Measurements from ENCODE around the gene NFE2L3.

Gene NFE2L3

DNA sequence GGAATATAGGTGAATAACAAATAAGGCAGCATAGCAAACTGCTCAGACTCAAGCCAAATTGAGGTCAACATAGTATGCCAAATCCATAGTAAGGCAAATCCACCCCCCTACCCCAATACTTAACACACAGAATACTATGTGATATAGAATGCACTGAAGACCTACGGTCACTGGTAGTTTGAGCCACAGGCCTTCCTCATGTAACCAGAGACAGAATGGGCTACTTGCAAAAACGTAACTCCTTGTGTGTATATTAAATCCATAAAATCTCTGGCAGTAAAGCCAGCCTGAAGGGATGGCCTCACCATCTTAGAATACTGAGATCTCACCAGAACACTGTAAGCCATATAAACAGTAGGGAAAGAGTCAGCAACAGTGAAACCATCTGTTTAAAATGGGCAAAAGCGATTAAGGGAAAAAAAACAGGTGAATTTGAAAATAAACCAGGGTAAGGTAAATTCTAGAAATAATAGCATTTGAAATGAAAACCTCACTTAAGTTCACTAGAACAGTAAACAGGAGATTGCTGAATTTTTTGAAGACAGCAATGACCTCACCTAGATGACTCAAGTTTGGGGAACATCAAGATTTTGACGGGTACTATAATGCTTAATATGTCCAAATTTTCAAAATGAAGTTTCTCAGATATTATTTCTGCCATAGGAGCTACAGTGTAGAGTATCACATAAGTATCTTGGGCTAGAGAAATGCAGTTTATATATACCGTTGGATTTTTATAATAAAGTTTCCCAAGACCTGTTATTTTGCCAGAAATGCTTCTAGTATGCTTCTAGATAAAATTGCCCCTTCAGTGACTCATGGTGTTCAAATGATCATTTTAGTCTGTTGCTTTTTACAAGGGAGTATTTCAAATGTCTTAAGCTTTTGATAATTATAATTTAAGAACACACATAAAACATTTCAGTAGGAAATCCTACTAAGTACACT lies 34.6 kb downstream of the NFE2L3 start:
- Histone ChIP-seq H3K9ac (ENCODE audit: low read length) (no peak overlapping the region), H3K27ac (ENCODE audit: low read depth, low read length) (no peak overlapping the region), H3K36me3 (ENCODE audit: control insufficient read depth, insufficient read depth, low read length) (peaks cover 21% of the 10 kb centered on the region)

DNA sequence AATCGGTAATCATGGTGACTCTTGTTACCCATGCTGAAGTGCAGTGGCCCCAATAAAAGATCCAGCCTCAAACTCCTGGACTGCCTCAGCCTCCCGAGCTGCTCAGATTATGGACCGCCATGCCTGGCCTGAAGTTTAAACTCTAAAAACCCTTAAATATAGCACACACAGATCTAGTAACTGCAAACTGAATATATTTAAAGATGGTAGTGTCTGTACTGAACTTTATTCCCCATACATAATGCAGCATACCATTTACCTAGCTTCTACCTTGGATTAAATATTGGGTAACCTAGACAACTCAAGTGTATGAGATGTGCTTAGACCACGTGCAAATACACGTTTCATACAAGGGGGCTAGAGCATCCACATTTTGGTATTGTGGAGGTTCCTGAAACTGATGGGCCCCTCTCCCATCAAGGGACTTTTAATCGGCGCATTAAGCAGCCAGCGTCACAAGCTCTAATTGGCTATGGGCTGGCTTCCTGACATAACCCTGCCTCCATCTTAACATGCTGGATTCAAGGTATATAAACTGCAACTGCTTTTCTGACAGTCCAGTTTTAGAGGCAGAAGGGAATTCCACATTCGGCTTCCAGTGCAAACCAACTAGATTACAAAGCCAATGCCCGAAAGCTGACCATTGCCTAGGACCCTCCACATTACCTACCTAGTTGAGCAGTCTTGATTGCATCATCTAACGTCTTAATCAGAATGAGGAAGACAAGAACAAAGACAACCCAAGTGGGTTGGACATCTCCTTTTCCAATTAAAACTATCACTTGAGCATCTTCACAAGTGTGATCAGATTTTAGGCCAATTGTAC lies 35.6 kb downstream of the NFE2L3 start:
- Histone ChIP-seq H3K27ac (ENCODE audit: low read depth, low read length) (no peak overlapping the region), H3K9ac (ENCODE audit: low read length) (no peak overlapping the region), H3K4me1 (ENCODE audit: control insufficient read depth, insufficient read depth, low read length) (no peaks in the 10 kb centered on the region), H3K27me3 (ENCODE audit: control insufficient read depth, insufficient read depth, low read length) (no peaks in the 10 kb centered on the region), H3K4me3 (ENCODE audit: low read length) (no peak overlapping the region), H3K36me3 (ENCODE audit: control insufficient read depth, insufficient read depth, low read length) (peaks cover 27% of the 10 kb centered on the region)

More for the DNA sequence above, 34.6 kb downstream of the NFE2L3 start:
- no peaks in the 10 kb centered on the region for H3K27me3 ChIP-seq (ENCODE audit: control insufficient read depth, insufficient read depth, low read length)
- no peak overlapping the region for H3K4me3 ChIP-seq (ENCODE audit: low read length)
- H3K4me1 ChIP-seq (ENCODE audit: control insufficient read depth, insufficient read depth, low read length) = no peaks in the 10 kb centered on the region

DNA sequence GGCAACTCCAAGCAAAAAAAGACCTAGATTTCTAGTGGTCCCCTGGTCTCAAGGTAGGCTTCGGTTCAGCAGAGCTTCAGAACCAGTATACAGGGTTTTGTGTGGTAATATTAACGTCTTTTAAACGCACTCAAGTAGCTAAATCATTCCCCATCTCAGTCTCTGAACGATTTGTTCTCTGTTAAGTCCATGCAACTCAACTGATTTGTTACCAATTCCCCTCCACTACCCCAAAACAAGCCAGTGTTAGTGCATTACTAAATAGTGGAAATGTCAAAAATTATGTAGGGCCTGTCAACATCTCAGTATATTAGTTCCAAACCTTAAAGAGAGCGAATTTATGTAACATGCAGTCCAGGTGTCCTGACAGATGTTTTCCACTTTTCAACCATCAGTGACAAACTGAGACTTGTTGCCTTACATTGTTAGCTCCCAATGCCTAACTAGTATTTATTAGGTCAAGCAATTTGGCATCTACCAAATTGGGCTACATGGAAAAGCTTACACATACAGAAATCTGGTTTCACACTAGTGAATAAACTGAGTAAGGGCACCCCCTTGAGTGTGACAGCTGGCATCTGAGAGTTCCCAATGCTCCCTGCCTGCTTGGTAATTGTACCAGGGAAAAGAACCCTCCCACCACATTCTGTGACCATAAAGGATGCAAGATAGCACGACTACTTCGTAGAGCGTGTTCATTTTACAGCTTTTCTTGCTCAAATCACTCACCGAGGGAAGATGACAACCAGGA lies 36.4 kb downstream of the NFE2L3 start:
- H3K4me3 ChIP-seq (ENCODE audit: low read length) = no peak overlapping the region
- no peaks in the 10 kb centered on the region for H3K27me3 ChIP-seq (ENCODE audit: control insufficient read depth, insufficient read depth, low read length)
- no peaks in the 10 kb centered on the region for H3K4me1 ChIP-seq (ENCODE audit: control insufficient read depth, insufficient read depth, low read length)
- H3K9ac ChIP-seq (ENCODE audit: low read length) = no peak overlapping the region
- peaks cover 35% of the 10 kb centered on the region for H3K36me3 ChIP-seq (ENCODE audit: control insufficient read depth, insufficient read depth, low read length)
- H3K27ac ChIP-seq (ENCODE audit: low read depth, low read length) = no peak overlapping the region

DNA sequence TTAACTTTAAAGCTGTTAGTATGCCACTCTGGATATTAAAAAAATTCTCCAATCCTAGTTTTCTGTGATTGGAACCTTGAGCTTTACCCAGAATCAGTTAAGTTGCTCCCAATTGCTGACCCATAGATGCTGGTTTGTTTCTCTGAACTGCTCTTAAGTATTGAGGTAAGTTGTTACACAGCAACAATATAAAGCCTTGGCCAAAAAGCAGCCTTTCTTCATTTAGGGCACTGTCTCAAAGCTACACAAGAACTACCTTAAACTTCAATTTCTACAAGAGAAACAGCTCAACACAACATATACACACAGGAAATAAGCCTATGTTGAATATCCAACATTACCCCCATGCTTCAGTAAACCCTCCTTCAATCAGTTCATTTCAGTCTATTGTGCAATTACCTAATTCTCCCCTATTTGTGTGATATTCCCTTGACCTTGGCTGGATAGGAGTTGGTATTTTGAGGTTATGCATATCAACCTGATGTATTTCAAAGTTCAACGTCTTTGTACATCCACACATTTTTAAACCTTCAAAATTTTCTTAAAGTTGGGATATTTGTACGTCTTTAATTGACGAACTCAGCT lies 37.1 kb downstream of the NFE2L3 start:
- Histone ChIP-seq H3K9ac (ENCODE audit: low read length) (no peak overlapping the region), H3K4me3 (ENCODE audit: low read length) (no peak overlapping the region), H3K27me3 (ENCODE audit: control insufficient read depth, insufficient read depth, low read length) (no peaks in the 10 kb centered on the region), H3K27ac (ENCODE audit: low read depth, low read length) (no peak overlapping the region), H3K4me1 (ENCODE audit: control insufficient read depth, insufficient read depth, low read length) (peaks cover 2% of the 10 kb centered on the region), H3K36me3 (ENCODE audit: control insufficient read depth, insufficient read depth, low read length) (peaks cover 41% of the 10 kb centered on the region)

DNA sequence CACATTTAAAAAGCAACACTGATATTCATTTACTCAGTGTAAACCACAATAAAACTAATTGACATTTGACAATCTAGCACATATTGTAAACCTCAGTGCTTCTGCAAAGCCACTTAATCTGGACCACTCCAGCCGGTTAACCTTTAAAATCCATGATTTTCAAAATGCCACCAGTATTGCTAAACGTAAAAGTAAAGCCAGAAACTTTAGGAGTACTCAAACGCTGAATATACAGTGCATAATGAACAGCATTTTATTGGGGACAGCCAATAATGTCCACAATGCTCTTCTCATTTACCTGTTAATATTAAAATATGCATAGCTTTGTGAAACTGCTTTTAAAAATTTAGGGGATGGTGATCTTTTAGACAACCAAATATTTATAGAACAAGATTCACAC lies 37.7 kb downstream of the NFE2L3 start:
- H3K36me3 ChIP-seq (ENCODE audit: control insufficient read depth, insufficient read depth, low read length) = peaks cover 41% of the 10 kb centered on the region
- H3K27me3 ChIP-seq (ENCODE audit: control insufficient read depth, insufficient read depth, low read length) = no peaks in the 10 kb centered on the region
- H3K27ac ChIP-seq (ENCODE audit: low read depth, low read length) = no peak overlapping the region
- H3K4me3 ChIP-seq (ENCODE audit: low read length) = no peak overlapping the region
- peaks cover 4% of the 10 kb centered on the region for H3K4me1 ChIP-seq (ENCODE audit: control insufficient read depth, insufficient read depth, low read length)
- no peak overlapping the region for H3K9ac ChIP-seq (ENCODE audit: low read length)

DNA sequence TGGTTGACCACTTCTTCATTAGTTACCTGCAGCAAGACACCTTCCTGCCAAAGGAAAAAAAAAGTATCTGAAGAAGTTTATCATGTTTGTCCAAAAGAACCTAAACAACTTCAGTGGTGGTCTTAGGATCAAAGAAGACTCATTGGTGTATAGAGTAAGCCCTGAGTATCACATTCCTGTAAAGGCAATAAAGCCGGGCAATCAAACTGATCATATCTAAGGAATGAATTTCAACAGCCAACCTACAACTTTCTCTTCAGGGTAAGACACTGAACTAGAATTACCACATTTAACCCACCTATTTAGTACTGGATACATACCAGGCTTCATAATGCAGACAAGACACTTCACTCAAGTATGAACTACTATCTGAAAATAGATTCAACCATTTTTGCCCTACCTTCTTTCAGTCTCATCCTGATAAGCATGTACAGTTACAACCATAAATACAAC lies 38.4 kb downstream of the NFE2L3 start:
- peaks cover 44% of the 10 kb centered on the region for H3K36me3 ChIP-seq (ENCODE audit: control insufficient read depth, insufficient read depth, low read length)
- H3K27me3 ChIP-seq (ENCODE audit: control insufficient read depth, insufficient read depth, low read length) = no peaks in the 10 kb centered on the region
- no peak overlapping the region for H3K9ac ChIP-seq (ENCODE audit: low read length)
- no peak overlapping the region for H3K4me3 ChIP-seq (ENCODE audit: low read length)
- H3K4me1 ChIP-seq (ENCODE audit: control insufficient read depth, insufficient read depth, low read length) = peaks cover 6% of the 10 kb centered on the region
- H3K27ac ChIP-seq (ENCODE audit: low read depth, low read length) = no peak overlapping the region

DNA sequence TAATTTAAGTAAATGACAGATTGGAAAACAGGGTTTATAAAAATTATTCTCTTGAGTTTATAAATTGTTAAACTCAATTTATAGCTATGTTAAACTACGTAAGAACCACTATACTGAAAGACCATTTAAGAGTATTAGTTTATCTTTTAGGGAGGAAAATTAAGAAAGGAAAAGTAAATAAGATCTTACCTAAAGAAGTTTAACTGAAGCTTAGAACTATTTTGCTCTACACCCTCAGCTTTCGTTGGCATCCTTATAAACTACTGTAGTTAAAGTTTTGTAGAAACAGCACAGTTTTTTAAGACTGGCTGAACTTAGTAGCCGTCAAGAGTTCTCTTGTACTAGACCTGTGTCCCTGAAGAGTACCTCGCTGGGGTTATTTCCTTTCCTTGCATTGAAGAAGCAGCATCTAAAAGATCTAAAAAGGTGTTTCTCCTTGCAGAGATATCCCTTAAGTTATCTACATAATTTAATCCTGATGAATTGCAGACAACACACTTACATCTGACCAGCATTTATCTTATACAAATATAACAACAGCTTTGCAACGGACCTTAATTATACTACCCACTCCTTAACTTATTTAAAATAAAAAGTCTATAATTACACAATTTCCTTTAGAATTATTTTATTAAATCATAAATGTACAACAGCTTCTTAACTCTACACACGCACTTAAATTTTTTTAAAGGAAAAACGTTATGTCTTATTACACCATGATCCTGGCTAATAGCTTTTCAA lies 39.4 kb downstream of the NFE2L3 start:
- Histone ChIP-seq H3K4me3 (ENCODE audit: low read length) (no peak overlapping the region), H3K9ac (ENCODE audit: low read length) (no peak overlapping the region), H3K27me3 (ENCODE audit: control insufficient read depth, insufficient read depth, low read length) (no peaks in the 10 kb centered on the region), H3K36me3 (ENCODE audit: control insufficient read depth, insufficient read depth, low read length) (peaks cover 52% of the 10 kb centered on the region), H3K4me1 (ENCODE audit: control insufficient read depth, insufficient read depth, low read length) (peaks cover 14% of the 10 kb centered on the region), H3K27ac (ENCODE audit: low read depth, low read length) (no peak overlapping the region)

DNA sequence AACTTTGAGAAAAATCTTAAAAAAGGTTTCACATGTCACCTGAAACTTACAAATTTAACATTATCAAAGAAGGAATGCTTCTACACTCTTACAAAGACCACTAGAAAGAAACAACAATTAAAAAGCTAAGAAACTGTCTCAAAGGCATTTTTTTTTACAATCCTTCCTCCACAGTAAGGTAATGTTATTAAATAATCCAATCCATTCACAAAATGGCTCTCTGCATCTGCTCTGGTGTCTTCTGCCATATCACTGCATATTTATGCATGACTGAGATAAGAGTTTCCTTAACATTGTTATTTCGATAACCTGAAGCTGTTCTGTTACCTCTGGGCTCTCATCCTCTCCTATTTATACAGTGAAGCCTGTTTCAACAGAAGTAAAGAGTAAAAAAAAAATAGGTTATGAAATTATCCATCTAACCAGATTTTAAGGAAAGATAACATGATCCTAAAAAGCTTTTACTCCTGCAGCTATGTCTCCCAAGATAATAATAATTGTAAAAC lies 40.0 kb downstream of the NFE2L3 start:
- Histone ChIP-seq H3K9ac (ENCODE audit: low read length) (no peak overlapping the region), H3K36me3 (ENCODE audit: control insufficient read depth, insufficient read depth, low read length) (peaks cover 57% of the 10 kb centered on the region), H3K4me1 (ENCODE audit: control insufficient read depth, insufficient read depth, low read length) (peaks cover 20% of the 10 kb centered on the region), H3K4me3 (ENCODE audit: low read length) (no peak overlapping the region), H3K27ac (ENCODE audit: low read depth, low read length) (no peak overlapping the region), H3K27me3 (ENCODE audit: control insufficient read depth, insufficient read depth, low read length) (no peaks in the 10 kb centered on the region)

DNA sequence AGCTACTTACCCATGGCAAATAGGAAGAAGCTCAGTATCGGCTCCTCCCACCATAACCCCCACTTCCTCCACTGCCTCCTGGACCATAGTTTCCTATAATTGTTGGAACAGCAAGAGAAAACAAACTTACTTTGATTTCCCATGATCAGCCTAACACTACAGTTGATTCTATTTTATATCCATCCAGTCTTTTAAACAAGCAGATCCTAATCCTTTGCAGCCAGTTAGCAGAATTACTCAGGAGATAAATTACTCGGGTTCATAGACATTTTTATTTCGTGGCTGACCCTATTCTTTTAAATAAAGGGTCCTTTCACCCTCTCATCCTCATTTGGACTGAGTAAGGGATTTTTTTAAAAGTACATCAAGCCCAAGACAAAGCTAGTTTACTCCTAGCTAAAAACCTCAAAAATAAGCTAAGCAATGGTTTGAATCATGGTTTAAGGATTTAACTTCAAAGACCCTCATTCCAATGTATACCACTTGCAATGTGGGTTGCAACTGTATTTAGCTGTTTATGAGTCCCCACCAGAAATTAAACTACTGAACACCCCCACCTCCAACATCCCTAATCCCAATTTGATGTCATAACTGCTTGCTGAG lies 40.6 kb downstream of the NFE2L3 start:
- peaks cover 25% of the 10 kb centered on the region for H3K4me1 ChIP-seq (ENCODE audit: control insufficient read depth, insufficient read depth, low read length)
- H3K4me3 ChIP-seq (ENCODE audit: low read length) = no peak overlapping the region
- H3K27ac ChIP-seq (ENCODE audit: low read depth, low read length) = no peak overlapping the region
- peaks cover 59% of the 10 kb centered on the region for H3K36me3 ChIP-seq (ENCODE audit: control insufficient read depth, insufficient read depth, low read length)
- H3K9ac ChIP-seq (ENCODE audit: low read length) = no peak overlapping the region
- no peaks in the 10 kb centered on the region for H3K27me3 ChIP-seq (ENCODE audit: control insufficient read depth, insufficient read depth, low read length)

DNA sequence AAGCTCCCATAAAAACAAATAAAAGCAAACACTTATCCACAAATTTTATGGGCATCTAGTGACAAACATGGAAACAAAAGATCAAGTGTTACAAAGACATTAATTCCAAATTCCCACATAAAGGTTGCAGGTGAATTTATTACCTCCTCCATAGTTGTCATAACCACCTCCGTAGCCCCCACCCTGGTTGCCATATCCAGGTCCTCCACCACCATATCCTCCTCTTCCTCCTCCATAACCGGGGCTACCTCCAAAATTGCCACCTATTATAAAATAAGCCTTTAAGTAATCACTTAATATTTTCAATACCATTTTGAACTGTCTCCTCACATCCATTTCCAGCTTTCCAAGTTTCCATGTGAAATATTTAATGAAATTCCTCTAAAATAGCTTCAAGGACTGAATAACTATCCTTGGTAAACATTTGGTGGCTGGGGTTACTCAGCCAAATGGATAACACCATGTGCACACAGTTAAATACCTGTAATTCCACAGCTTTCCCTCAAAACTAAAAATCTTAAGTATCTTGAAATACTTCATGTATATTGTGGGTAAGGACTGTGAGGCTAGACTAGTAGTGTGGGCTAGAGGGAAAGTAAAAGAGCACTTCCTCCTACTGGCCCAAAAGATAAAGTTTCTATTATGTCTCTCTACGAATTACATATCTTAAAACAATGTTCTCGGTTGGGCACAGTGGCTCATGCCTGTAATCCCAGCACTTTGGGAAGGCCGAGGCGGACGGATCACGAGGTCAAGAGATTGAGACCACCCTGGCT lies 41.6 kb downstream of the NFE2L3 start:
- no peak overlapping the region for H3K27ac ChIP-seq (ENCODE audit: low read depth, low read length)
- H3K4me3 ChIP-seq (ENCODE audit: low read length) = no peak overlapping the region
- no peaks in the 10 kb centered on the region for H3K27me3 ChIP-seq (ENCODE audit: control insufficient read depth, insufficient read depth, low read length)
- peaks cover 57% of the 10 kb centered on the region for H3K36me3 ChIP-seq (ENCODE audit: control insufficient read depth, insufficient read depth, low read length)
- H3K4me1 ChIP-seq (ENCODE audit: control insufficient read depth, insufficient read depth, low read length) = peaks cover 26% of the 10 kb centered on the region
- no peak overlapping the region for H3K9ac ChIP-seq (ENCODE audit: low read length)
